HepG2 (cell line): ENCODE results near the gene TMEM44. TPM values are rescaled to one million over a fixed set of nuclear protein-coding genes. Genes with fewer than 3 reads are reported as not detected.
A peak's percentile ranks its signal among the peaks of the same experiment; 100 is the strongest.

Experiments
- DNMT3B ChIP-seq: conservative IDR thresholded peaks from 2 replicates; pipeline ENCODE4 v1.6.1; 2016; ENCODE audit warnings: missing biosample characterization, control low read depth
- MEF2D ChIP-seq: sonication (generic); formaldehyde crosslinking; IDR thresholded peaks from 2 replicates; pipeline ENCODE4 v1.5.1; 2020; ENCODE audit warnings: mild to moderate bottlenecking, missing genetic modification reagents
- MIER3 ChIP-seq: IDR thresholded peaks from 2 replicates; pipeline ENCODE4 v1.6.1; 2016; ENCODE audit warnings: missing compliant biosample characterization, borderline replicate concordance
- PRMT3 ChIP-seq: sonication (generic); formaldehyde crosslinking; IDR thresholded peaks from 2 replicates; pipeline ENCODE4 v1.8.1; 2022; ENCODE audit warnings: low read depth, mild to moderate bottlenecking, moderate library complexity, missing genetic modification reagents, borderline replicate concordance
- U2AF2 ChIP-seq: fragments of 200-400 bp; formaldehyde crosslinking; IDR thresholded peaks from 2 replicates; pipeline ENCODE4 v1.6.1; 2017; ENCODE audit warnings: low read depth, mild to moderate bottlenecking, low read length
- ZFY ChIP-seq: sonication (generic); formaldehyde crosslinking; IDR thresholded peaks from 2 replicates; pipeline ENCODE4 v1.4.0; 2020; ENCODE audit warnings: missing genetic modification reagents
- ZNF207 ChIP-seq: fragments of 450-650 bp; IDR thresholded peaks from 2 replicates; pipeline ENCODE4 v1.6.1; 2016; ENCODE audit warnings: antibody characterized with exemption, borderline replicate concordance
- ZNF225 ChIP-seq: sonication (generic); formaldehyde crosslinking; IDR thresholded peaks from 2 replicates; pipeline ENCODE4 v1.4.0; 2020; ENCODE audit warnings: mild to moderate bottlenecking, missing genetic modification reagents
- ZNF674 ChIP-seq: sonication (generic); formaldehyde crosslinking; IDR thresholded peaks from 2 replicates; pipeline ENCODE4 v1.5.0; 2020; ENCODE audit warnings: low read depth, mild to moderate bottlenecking, missing genetic modification reagents
- polyA plus RNA-seq, 8 experiments: library from polyadenylated mRNA; depleted of rRNA in 3 of 8; stranded (reverse) in 7 of 8; unstranded in 1 of 8; fragments of >200 nt; fragmentation: Illumina TruSeq in 4 of 8; extraction: Trizol in 4 of 8; gene quantifications; 2 replicates each; pipeline versions ENCODE4 v1.2.1 to v1.2.3, GENCODE V29; 2011 to 2016; ENCODE audit warnings: low read depth in 4 of 8, missing spikeins in 1 of 8, mixed read lengths in 1 of 8; ENCODE audit not compliant: insufficient read depth in 1 of 8
- total RNA-seq, 5 experiments: library from RNA; depleted of rRNA; stranded (reverse); fragments of >200 nt; fragmentation: Illumina TruSeq; extraction: Trizol; gene quantifications; 2 replicates each; pipeline ENCODE4 v1.2.3, GENCODE V29; 2016; ENCODE audit warnings: low read depth in 1 of 5
- TF ChIP-seq, protein P1 (sequence below): IDR thresholded peaks from 2 replicates; pipeline ENCODE4 v1.6.1; 2018; ENCODE audit warnings: missing genetic modification reagents
- TF ChIP-seq, protein P2 (sequence below): sonication (generic); formaldehyde crosslinking; IDR thresholded peaks from 2 replicates; pipeline ENCODE4 v1.4.0; 2020; ENCODE audit warnings: missing genetic modification reagents
- TF ChIP-seq, protein P3 (sequence below): sonication (generic); formaldehyde crosslinking; conservative IDR thresholded peaks from 2 replicates; pipeline ENCODE4 v1.4.0; 2020; ENCODE audit warnings: mild to moderate bottlenecking, missing genetic modification reagents, moderate library complexity
- TF ChIP-seq, protein P4 (sequence below): sonication (generic); formaldehyde crosslinking; IDR thresholded peaks from 2 replicates; pipeline ENCODE4 v1.5.0; 2020; ENCODE audit warnings: mild to moderate bottlenecking, missing genetic modification reagents
- TF ChIP-seq, protein P5 (sequence below): sonication (generic); formaldehyde crosslinking; IDR thresholded peaks from 2 replicates; pipeline ENCODE4 v1.8.1; 2023; ENCODE audit warnings: mild to moderate bottlenecking, moderate library complexity, missing genetic modification reagents
- TF ChIP-seq, protein P6 (sequence below): fragments of 450-650 bp; IDR thresholded peaks from 2 replicates; pipeline ENCODE4 v1.6.1; 2016

TMEM44 gene
- total and polyA plus RNA-seq, 2 of the 13 experiments (the other 11 are each of a cell fraction or from before 2014, with no cell fraction given), result 7.3 to 13.8 TPM

DNA sequence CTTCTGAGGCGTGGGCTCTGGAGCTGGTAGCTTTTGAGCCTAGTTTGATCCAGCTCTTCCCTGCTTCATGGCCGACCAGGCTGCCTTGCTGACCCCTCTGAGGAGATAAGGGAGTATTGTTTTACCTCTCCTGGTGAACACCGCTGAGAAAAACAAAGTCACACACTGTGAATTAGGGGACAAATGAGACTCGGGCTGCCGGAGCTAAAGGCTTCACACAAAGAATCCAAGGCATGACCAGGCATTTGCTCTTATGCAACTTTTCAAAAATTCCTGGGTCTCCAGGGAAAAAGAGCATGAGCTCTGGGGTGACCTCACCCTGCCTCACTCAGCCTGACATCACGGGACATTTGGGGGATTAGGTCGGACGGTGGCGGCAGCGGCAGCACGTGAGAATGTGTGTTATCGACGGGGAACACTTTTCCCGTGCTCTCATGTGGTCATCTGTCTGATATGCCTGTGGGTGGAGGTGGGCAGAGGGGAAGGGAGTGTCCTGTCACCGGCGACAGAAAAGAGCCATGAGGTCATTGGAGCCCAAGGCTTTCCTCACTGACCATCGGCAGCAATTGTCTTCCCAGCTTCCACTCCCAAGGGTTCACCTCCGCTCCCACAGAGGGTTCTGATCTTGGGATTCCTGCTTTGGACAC is 61.0 kb downstream of the TMEM44 start (continued):
- TF ChIP-seq MIER3 (CRISPR knock-in tag) (no peak), U2AF2 (no peak), ZNF225 (CRISPR knock-in tag) (no peak), ZFY (no peak), ZNF674 (CRISPR knock-in tag) (no peak), DNMT3B (CRISPR knock-in tag) (no peak; the same call in 1 of the 2 replicates), MEF2D (no peak), PRMT3 (CRISPR knock-in tag) (no peak), ZNF207 (no peak)
- TF ChIP-seq, protein P1, sequence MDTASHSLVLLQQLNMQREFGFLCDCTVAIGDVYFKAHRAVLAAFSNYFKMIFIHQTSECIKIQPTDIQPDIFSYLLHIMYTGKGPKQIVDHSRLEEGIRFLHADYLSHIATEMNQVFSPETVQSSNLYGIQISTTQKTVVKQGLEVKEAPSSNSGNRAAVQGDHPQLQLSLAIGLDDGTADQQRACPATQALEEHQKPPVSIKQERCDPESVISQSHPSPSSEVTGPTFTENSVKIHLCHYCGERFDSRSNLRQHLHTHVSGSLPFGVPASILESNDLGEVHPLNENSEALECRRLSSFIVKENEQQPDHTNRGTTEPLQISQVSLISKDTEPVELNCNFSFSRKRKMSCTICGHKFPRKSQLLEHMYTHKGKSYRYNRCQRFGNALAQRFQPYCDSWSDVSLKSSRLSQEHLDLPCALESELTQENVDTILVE, result 0 out of 2 replicates have a peak, but pooled peaks have one; percentile 36
- TF ChIP-seq, protein P2, sequence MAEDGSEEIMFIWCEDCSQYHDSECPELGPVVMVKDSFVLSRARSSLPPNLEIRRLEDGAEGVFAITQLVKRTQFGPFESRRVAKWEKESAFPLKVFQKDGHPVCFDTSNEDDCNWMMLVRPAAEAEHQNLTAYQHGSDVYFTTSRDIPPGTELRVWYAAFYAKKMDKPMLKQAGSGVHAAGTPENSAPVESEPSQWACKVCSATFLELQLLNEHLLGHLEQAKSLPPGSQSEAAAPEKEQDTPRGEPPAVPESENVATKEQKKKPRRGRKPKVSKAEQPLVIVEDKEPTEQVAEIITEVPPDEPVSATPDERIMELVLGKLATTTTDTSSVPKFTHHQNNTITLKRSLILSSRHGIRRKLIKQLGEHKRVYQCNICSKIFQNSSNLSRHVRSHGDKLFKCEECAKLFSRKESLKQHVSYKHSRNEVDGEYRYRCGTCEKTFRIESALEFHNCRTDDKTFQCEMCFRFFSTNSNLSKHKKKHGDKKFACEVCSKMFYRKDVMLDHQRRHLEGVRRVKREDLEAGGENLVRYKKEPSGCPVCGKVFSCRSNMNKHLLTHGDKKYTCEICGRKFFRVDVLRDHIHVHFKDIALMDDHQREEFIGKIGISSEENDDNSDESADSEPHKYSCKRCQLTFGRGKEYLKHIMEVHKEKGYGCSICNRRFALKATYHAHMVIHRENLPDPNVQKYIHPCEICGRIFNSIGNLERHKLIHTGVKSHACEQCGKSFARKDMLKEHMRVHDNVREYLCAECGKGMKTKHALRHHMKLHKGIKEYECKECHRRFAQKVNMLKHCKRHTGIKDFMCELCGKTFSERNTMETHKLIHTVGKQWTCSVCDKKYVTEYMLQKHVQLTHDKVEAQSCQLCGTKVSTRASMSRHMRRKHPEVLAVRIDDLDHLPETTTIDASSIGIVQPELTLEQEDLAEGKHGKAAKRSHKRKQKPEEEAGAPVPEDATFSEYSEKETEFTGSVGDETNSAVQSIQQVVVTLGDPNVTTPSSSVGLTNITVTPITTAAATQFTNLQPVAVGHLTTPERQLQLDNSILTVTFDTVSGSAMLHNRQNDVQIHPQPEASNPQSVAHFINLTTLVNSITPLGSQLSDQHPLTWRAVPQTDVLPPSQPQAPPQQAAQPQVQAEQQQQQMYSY (CRISPR knock-in tag), result no peak
- TF ChIP-seq, protein P3, sequence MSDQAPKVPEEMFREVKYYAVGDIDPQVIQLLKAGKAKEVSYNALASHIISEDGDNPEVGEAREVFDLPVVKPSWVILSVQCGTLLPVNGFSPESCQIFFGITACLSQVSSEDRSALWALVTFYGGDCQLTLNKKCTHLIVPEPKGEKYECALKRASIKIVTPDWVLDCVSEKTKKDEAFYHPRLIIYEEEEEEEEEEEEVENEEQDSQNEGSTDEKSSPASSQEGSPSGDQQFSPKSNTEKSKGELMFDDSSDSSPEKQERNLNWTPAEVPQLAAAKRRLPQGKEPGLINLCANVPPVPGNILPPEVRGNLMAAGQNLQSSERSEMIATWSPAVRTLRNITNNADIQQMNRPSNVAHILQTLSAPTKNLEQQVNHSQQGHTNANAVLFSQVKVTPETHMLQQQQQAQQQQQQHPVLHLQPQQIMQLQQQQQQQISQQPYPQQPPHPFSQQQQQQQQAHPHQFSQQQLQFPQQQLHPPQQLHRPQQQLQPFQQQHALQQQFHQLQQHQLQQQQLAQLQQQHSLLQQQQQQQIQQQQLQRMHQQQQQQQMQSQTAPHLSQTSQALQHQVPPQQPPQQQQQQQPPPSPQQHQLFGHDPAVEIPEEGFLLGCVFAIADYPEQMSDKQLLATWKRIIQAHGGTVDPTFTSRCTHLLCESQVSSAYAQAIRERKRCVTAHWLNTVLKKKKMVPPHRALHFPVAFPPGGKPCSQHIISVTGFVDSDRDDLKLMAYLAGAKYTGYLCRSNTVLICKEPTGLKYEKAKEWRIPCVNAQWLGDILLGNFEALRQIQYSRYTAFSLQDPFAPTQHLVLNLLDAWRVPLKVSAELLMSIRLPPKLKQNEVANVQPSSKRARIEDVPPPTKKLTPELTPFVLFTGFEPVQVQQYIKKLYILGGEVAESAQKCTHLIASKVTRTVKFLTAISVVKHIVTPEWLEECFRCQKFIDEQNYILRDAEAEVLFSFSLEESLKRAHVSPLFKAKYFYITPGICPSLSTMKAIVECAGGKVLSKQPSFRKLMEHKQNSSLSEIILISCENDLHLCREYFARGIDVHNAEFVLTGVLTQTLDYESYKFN (CRISPR knock-in tag), result no peak
- TF ChIP-seq, protein P4, sequence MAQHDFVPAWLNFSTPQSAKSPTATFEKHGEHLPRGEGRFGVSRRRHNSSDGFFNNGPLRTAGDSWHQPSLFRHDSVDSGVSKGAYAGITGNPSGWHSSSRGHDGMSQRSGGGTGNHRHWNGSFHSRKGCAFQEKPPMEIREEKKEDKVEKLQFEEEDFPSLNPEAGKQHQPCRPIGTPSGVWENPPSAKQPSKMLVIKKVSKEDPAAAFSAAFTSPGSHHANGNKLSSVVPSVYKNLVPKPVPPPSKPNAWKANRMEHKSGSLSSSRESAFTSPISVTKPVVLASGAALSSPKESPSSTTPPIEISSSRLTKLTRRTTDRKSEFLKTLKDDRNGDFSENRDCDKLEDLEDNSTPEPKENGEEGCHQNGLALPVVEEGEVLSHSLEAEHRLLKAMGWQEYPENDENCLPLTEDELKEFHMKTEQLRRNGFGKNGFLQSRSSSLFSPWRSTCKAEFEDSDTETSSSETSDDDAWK, result no peak
- TF ChIP-seq, protein P5, sequence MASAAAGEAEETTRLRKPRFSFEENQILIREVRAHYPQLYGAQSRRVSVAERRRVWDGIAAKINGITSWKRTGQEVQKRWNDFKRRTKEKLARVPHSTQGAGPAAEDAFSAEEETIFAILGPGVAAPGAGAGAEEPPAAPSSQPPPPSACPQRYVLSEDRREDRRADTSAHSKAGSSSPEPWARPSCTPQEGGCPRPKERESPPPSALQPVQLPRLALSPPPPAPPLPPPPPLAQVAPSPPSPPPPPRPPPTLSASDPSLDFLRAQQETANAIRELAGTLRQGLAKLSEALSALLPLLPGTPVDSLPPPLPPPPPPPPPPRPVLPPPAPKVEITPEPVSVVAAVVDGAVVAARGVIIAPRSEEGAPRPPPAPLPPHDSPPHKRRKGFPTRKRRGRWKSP, result 0 out of 2 replicates have a peak, but pooled peaks have one; percentile 23
- TF ChIP-seq, protein P6, sequence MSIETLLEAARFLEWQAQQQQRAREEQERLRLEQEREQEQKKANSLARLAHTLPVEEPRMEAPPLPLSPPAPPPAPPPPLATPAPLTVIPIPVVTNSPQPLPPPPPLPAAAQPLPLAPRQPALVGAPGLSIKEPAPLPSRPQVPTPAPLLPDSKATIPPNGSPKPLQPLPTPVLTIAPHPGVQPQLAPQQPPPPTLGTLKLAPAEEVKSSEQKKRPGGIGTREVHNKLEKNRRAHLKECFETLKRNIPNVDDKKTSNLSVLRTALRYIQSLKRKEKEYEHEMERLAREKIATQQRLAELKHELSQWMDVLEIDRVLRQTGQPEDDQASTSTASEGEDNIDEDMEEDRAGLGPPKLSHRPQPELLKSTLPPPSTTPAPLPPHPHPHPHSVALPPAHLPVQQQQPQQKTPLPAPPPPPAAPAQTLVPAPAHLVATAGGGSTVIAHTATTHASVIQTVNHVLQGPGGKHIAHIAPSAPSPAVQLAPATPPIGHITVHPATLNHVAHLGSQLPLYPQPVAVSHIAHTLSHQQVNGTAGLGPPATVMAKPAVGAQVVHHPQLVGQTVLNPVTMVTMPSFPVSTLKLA, result 0 out of 2 replicates have a peak, but pooled peaks have one; percentile 10
